ENCODE measurements around the gene C1S.

Gene C1S

GRCh38 chr12:7079826-7080125 is 19.3 kb downstream of the C1S start:
- DNase-seq = no peak

- no peak for DNase-seq
Observed at GRCh38 chr12:7081037-7081436, 20.5 kb downstream of the C1S start.

GRCh38 chr12:7083125-7083524 is 22.6 kb downstream of the C1S start:
- no peak for DNase-seq

- DNase-seq = no peak
Observed at GRCh38 chr12:7089196-7089871, 28.8 kb downstream of the C1S start.

GRCh38 chr12:7090222-7090998 is 29.9 kb downstream of the C1S start:
- DNase-seq = no peak

GRCh38 chr12:7091171-7091570 is 30.7 kb downstream of the C1S start:
- DNase-seq = no peak

GRCh38 chr12:7091660-7092228 is 31.2 kb downstream of the C1S start:
- DNase-seq = no peak

GRCh38 chr12:7092229-7092985 is 31.9 kb downstream of the C1S start, which contains the start of gene C1R:
C1R (minus strand) TSS chr12:7092445; CDS start chr12:7092388, 57 bp downstream.
- DNase-seq = peak; percentile 46

GRCh38 chr12:7092986-7093460 is 32.5 kb downstream of the C1S start:
- no peak for DNase-seq

GRCh38 chr12:7093486-7093885 is 33.0 kb downstream of the C1S start:
- DNase-seq = no peak

GRCh38 chr12:7093892-7094291 is 33.4 kb downstream of the C1S start:
- no peak for DNase-seq

- no peak for DNase-seq
Observed at GRCh38 chr12:7096006-7096932, 35.8 kb downstream of the C1S start.

GRCh38 chr12:7096979-7097378 is 36.5 kb downstream of the C1S start:
- no peak for DNase-seq

GRCh38 chr12:7099290-7099996 is 38.9 kb downstream of the C1S start:
- peak; percentile 68 for DNase-seq

- peak; percentile 47 for DNase-seq
Observed at GRCh38 chr12:7100239-7100638, 39.7 kb downstream of the C1S start.

- no peak for DNase-seq
Observed at GRCh38 chr12:7101047-7101693, 40.7 kb downstream of the C1S start.

GRCh38 chr12:7101694-7102131 is 41.2 kb downstream of the C1S start:
- no peak for DNase-seq

GRCh38 chr12:7102582-7102981 is 42.1 kb downstream of the C1S start:
- no peak for DNase-seq

GRCh38 chr12:7103837-7104584 is 43.5 kb downstream of the C1S start:
- DNase-seq = no peak

GRCh38 chr12:7106082-7106481 is 45.6 kb downstream of the C1S start:
- no peak for DNase-seq
